Measurements from ENCODE around the gene STK11IP.

GRCh38 chr2:219557791-219558785 is 39.6 kb upstream of the STK11IP start:
- TF ChIP-seq CTCF (IDR thresholded peaks at IDR 0.05; ENCODE audit: insufficient read depth, low read length), result no peak
- TF ChIP-seq POLR2AphosphoS5 (IDR thresholded peaks at IDR 0.05; ENCODE audit: low read depth), result no peak
- TF ChIP-seq REST (IDR thresholded peaks at IDR 0.05; ENCODE audit: insufficient replicate concordance, low read depth), result no peak
